Neuronal stem cell (in vitro differentiated cells): ENCODE results near the gene MEGF8.

Experiments used
- DNase-seq: peaks from one replicate; pipeline ENCODE4 v3.0.0-alpha.2; 2013; ENCODE audit warnings: low spot score
- H2AFZ ChIP-seq: one replicate; pipeline ENCODE4 v1.6.1; 2013; ENCODE audit warnings: mild to moderate bottlenecking, low read length, inconsistent platforms
- H2AK5ac ChIP-seq: 2 replicates; pipeline ENCODE4 v1.6.1; 2013; ENCODE audit warnings: low read depth, mild to moderate bottlenecking, inconsistent platforms, low read length, moderate library complexity, mixed read lengths
- H2BK120ac ChIP-seq: 2 replicates; pipeline ENCODE4 v1.6.1; 2013; ENCODE audit warnings: low read depth, mild to moderate bottlenecking, inconsistent platforms, low read length, moderate library complexity, mixed read lengths
- H2BK12ac ChIP-seq: one replicate; pipeline ENCODE4 v1.6.1; 2013; ENCODE audit warnings: low read length, inconsistent platforms
- H2BK15ac ChIP-seq: 2 replicates; pipeline ENCODE4 v1.6.1; 2013; ENCODE audit warnings: mild to moderate bottlenecking, low read length, inconsistent platforms, mixed read lengths
- H2BK5ac ChIP-seq: one replicate; pipeline ENCODE4 v1.6.1; 2013; ENCODE audit warnings: inconsistent platforms, mild to moderate bottlenecking, low read length, moderate library complexity
- H3K14ac ChIP-seq: one replicate; pipeline ENCODE4 v1.6.1; 2013; ENCODE audit warnings: low read length, inconsistent platforms
- H3K18ac ChIP-seq: 2 replicates; pipeline ENCODE4 v1.6.1; 2013; ENCODE audit warnings: low read length, inconsistent platforms
- H3K23ac ChIP-seq: 2 replicates; pipeline ENCODE4 v1.6.1; 2013; ENCODE audit warnings: low read depth, mild to moderate bottlenecking, mixed read lengths, low read length, inconsistent platforms; ENCODE audit not compliant: poor library complexity
- H3K27ac ChIP-seq: replicated peaks from 3 replicates; pipeline ENCODE4 v1.5.1; 2013; ENCODE audit warnings: low read length, inconsistent platforms
- H3K27me3 ChIP-seq, 3 experiments: 2 replicates each; pipeline ENCODE4 v1.6.1; 2013; ENCODE audit warnings: low read length in 3 of 3, mild to moderate bottlenecking in 2 of 3, inconsistent platforms in 1 of 3, low read depth in 1 of 3, mixed read lengths in 1 of 3, moderate library complexity in 1 of 3; ENCODE audit not compliant: control insufficient read depth in 3 of 3, insufficient read depth in 3 of 3
- H3K36me3 ChIP-seq, 2 donors: replicated peaks in 1 of 2; 2 replicates each; pipeline ENCODE4 v1.6.1; 2013; ENCODE audit warnings: low read length in 2 of 2; ENCODE audit not compliant: control insufficient read depth in 2 of 2, insufficient read depth in 2 of 2
- H3K4ac ChIP-seq: 2 replicates; pipeline ENCODE4 v1.6.1; 2013; ENCODE audit warnings: inconsistent platforms, mild to moderate bottlenecking, low read length, moderate library complexity
- H3K4me1 ChIP-seq, 2 donors: 1 replicate in 1 of 2; 2 replicates in 1 of 2; pipeline ENCODE4 v1.6.1; 2013; ENCODE audit warnings: low read length in 2 of 2, low read depth in 1 of 2; ENCODE audit not compliant: control insufficient read depth in 2 of 2, insufficient read depth in 1 of 2
- H3K4me2 ChIP-seq: one replicate; pipeline ENCODE4 v1.6.1; 2013; ENCODE audit warnings: mild to moderate bottlenecking, low read length, inconsistent platforms; ENCODE audit not compliant: insufficient read depth, poor library complexity, severe bottlenecking
- H3K4me3 ChIP-seq, 2 donors: 2 replicates each; pipeline ENCODE4 v1.5.1; 2013; ENCODE audit warnings: low read length in 2 of 2, mild to moderate bottlenecking in 2 of 2, inconsistent platforms in 1 of 2, moderate library complexity in 1 of 2
- H3K79me1 ChIP-seq: one replicate; pipeline ENCODE4 v1.6.1; 2013; ENCODE audit warnings: low read depth, mild to moderate bottlenecking, inconsistent platforms, low read length, moderate library complexity
- H3K9ac ChIP-seq: one replicate; pipeline ENCODE4 v1.6.1; 2013; ENCODE audit warnings: mild to moderate bottlenecking, low read depth, low read length, inconsistent platforms; ENCODE audit not compliant: poor library complexity
- H3K9me3 ChIP-seq, 2 donors: replicated peaks in 1 of 2; 2 replicates each; pipeline versions ENCODE3 to v1.6.1; 2013; ENCODE audit warnings: low read length in 2 of 2, mild to moderate bottlenecking in 2 of 2, inconsistent platforms in 1 of 2, low read depth in 1 of 2, mixed read lengths in 1 of 2, moderate library complexity in 1 of 2; ENCODE audit not compliant: control insufficient read depth in 2 of 2, insufficient read depth in 1 of 2
- H4K8ac ChIP-seq: one replicate; pipeline ENCODE4 v1.6.1; 2013; ENCODE audit warnings: low read depth, mild to moderate bottlenecking, inconsistent platforms, low read length, moderate library complexity
- H4K91ac ChIP-seq: one replicate; pipeline ENCODE4 v1.6.1; 2013; ENCODE audit warnings: low read length, low read depth, mild to moderate bottlenecking, inconsistent platforms; ENCODE audit not compliant: poor library complexity
- WGBS, 2 donors: extraction: QIAGEN DNeasy Blood & Tissue Kit; methylation state at CpG; one replicate each; pipeline ENCODE4 v1.1.7; 2013; ENCODE audit warnings: missing lambda C conversion rate in 2 of 2, mixed read lengths in 1 of 2; ENCODE audit not compliant: insufficient read length in 2 of 2, insufficient replicate concordance in 1 of 2; ENCODE audit errors: extremely low coverage in 2 of 2; 5-methylcytosine and 5-hydroxymethylcytosine counted together

The MEGF8 gene

GRCh38 chr19:42284066-42284501, 41.4 kb upstream of the MEGF8 start:
- no CpG with 5 or more reads among the region's 76 CpGs for WGBS, 2 donors
- DNase-seq: peak; percentile 68
- H2BK15ac ChIP-seq: no peak overlapping the region
- peaks cover 41 to 42% of the 10 kb centered on the region in 2 donors for H3K4me1 ChIP-seq
- H3K9me3 ChIP-seq: peaks cover 0 to 2% of the 10 kb centered on the region in 2 donors
- H4K8ac ChIP-seq: no peak overlapping the region
- H2AFZ ChIP-seq: peak overlapping the region; percentile 67
- H3K4me2 ChIP-seq: peak overlapping the region; percentile 32
- H3K23ac ChIP-seq: peak overlapping the region; percentile 66
- H3K4ac ChIP-seq: no peak overlapping the region
- H4K91ac ChIP-seq: no peak overlapping the region
- H3K27ac ChIP-seq: peak overlapping the region; percentile 97
- H3K14ac ChIP-seq: no peak overlapping the region
- peaks cover 27% of the 10 kb centered on the region for H3K79me1 ChIP-seq
- peaks cover 29 to 37% of the 10 kb centered on the region in 2 donors for H3K36me3 ChIP-seq
- H2BK5ac ChIP-seq: no peak overlapping the region
- no peak overlapping the region for H2BK120ac ChIP-seq
- H3K4me3 ChIP-seq: peak overlapping the region; percentile 84 to 96
- H3K27me3 ChIP-seq: peaks cover 0 to 2% (median 0%) of the 10 kb centered on the region in 3 experiments
- H3K9ac ChIP-seq: peak overlapping the region; percentile 92
- no peak overlapping the region for H2BK12ac ChIP-seq
- H3K18ac ChIP-seq: peak overlapping the region; percentile 98
- H2AK5ac ChIP-seq: no peak overlapping the region

GRCh38 chr19:42284591-42285341, 40.7 kb upstream of the MEGF8 start:
- WGBS, 2 donors: no CpG with 5 or more reads among the region's 41 CpGs
- peaks cover 0 to 2% of the 10 kb centered on the region in 2 donors for H3K9me3 ChIP-seq
- peak overlapping the region; percentile 92 for H3K18ac ChIP-seq
- H3K4ac ChIP-seq: peak overlapping the region; percentile 81
- peak overlapping the region; percentile 39 for H2AFZ ChIP-seq
- peak overlapping the region; percentile 97 for H3K4me2 ChIP-seq
- H3K27me3 ChIP-seq: peaks cover 0 to 2% (median 0%) of the 10 kb centered on the region in 3 experiments
- H4K8ac ChIP-seq: peak overlapping the region; percentile 58
- H3K14ac ChIP-seq: peak overlapping the region; percentile 97
- peak overlapping the region; percentile 82 for H2AK5ac ChIP-seq
- peak overlapping the region; percentile 62 for H2BK5ac ChIP-seq
- peaks cover 35 to 38% of the 10 kb centered on the region in 2 donors for H3K4me1 ChIP-seq
- peak overlapping the region; percentile 94 for H3K9ac ChIP-seq
- H3K23ac ChIP-seq: peak overlapping the region; percentile 44
- H3K36me3 ChIP-seq: peaks cover 36 to 44% of the 10 kb centered on the region in 2 donors
- peak overlapping the region; percentile 87 to 96 for H3K4me3 ChIP-seq
- peak; percentile 29 for DNase-seq
- H3K27ac ChIP-seq: peak overlapping the region; percentile 50
- H4K91ac ChIP-seq: no peak overlapping the region
- no peak overlapping the region for H2BK12ac ChIP-seq
- H2BK120ac ChIP-seq: no peak overlapping the region
- no peak overlapping the region for H2BK15ac ChIP-seq
- peaks cover 28% of the 10 kb centered on the region for H3K79me1 ChIP-seq

GRCh38 chr19:42285541-42285941, 39.9 kb upstream of the MEGF8 start:
- no peak for DNase-seq

GRCh38 chr19:42285988-42286348, 39.5 kb upstream of the MEGF8 start:
- no peak overlapping the region for H3K14ac ChIP-seq
- peak overlapping the region; percentile 60 for H3K23ac ChIP-seq
- H3K18ac ChIP-seq: peak overlapping the region; percentile 59
- peak overlapping the region; percentile 83 for H3K9ac ChIP-seq
- H2AFZ ChIP-seq: no peak overlapping the region
- peak overlapping the region; percentile 88 for H2BK12ac ChIP-seq
- peak overlapping the region; percentile 55 for H2BK5ac ChIP-seq
- H4K91ac ChIP-seq: no peak overlapping the region
- H3K4ac ChIP-seq: no peak overlapping the region
- H3K4me3 ChIP-seq: peak overlapping the region; percentile 11 to 96
- peaks cover 31% of the 10 kb centered on the region for H3K79me1 ChIP-seq
- WGBS, 2 donors: no CpG with 5 or more reads among the region's 6 CpGs
- peak overlapping the region; percentile 97 for H3K4me2 ChIP-seq
- H3K27me3 ChIP-seq: peaks cover 0 to 2% (median 0%) of the 10 kb centered on the region in 3 experiments
- H3K9me3 ChIP-seq: peaks cover 0 to 2% of the 10 kb centered on the region in 2 donors
- H3K27ac ChIP-seq: no peak overlapping the region
- no peak overlapping the region for H4K8ac ChIP-seq
- no peak for DNase-seq
- peak overlapping the region; percentile 39 for H2BK15ac ChIP-seq
- peaks cover 35 to 38% of the 10 kb centered on the region in 2 donors for H3K4me1 ChIP-seq
- peaks cover 48 to 56% of the 10 kb centered on the region in 2 donors for H3K36me3 ChIP-seq
- no peak overlapping the region for H2BK120ac ChIP-seq
- peak overlapping the region; percentile 91 for H2AK5ac ChIP-seq

More at GRCh38 chr19:42285541-42285941, 39.9 kb upstream of the MEGF8 start:
- Histone ChIP-seq H3K4me2 (peak overlapping the region; percentile 97), H2AFZ (no peak overlapping the region), H2BK120ac (no peak overlapping the region), H3K14ac (no peak overlapping the region), H2AK5ac (peak overlapping the region; percentile 91), H4K8ac (no peak overlapping the region), H3K4me1 (peaks cover 35 to 38% of the 10 kb centered on the region in 2 donors), H2BK15ac (no peak overlapping the region), H3K4ac (no peak overlapping the region), H4K91ac (no peak overlapping the region), H3K18ac (peak overlapping the region; percentile 42), H3K23ac (no peak overlapping the region), H3K4me3 (peak overlapping the region; percentile 87 to 96), H2BK5ac (peak overlapping the region; percentile 62), H3K27me3 (peaks cover 0 to 2% (median 0%) of the 10 kb centered on the region in 3 experiments), H3K27ac (peak overlapping the region; percentile 50), H2BK12ac (no peak overlapping the region), H3K9me3 (peaks cover 0 to 2% of the 10 kb centered on the region in 2 donors), H3K79me1 (peaks cover 29% of the 10 kb centered on the region), H3K36me3 (peaks cover 44 to 51% of the 10 kb centered on the region in 2 donors), H3K9ac (no peak overlapping the region)
- WGBS, 2 donors: no CpG with 5 or more reads among the region's 5 CpGs
